ENCODE data around the gene NAA11.

The NAA11 gene

GRCh38 chr4:79298027-79298426 lies 27.8 kb downstream of the NAA11 start:
- DNase-seq (ENCODE audit: low spot score) = no peak
- no peak for TF ChIP-seq CTCF (IDR thresholded peaks at IDR 0.05)
- no peak overlapping the region for H3K4me3 ChIP-seq
- H3K27ac ChIP-seq = no peak overlapping the region

GRCh38 chr4:79297479-79297878 lies 28.4 kb downstream of the NAA11 start:
- Histone ChIP-seq H3K27ac (no peak overlapping the region), H3K4me3 (no peak overlapping the region)
- TF ChIP-seq CTCF (IDR thresholded peaks at IDR 0.05) = no peak
- DNase-seq (ENCODE audit: low spot score) = no peak

- Histone ChIP-seq H3K4me3 (no peak overlapping the region), H3K27ac (no peak overlapping the region)
- DNase-seq (ENCODE audit: low spot score) = no peak
- TF ChIP-seq CTCF (IDR thresholded peaks at IDR 0.05) = no peak
Measured at GRCh38 chr4:79296768-79297428, 29.0 kb downstream of the NAA11 start.

- no peak for TF ChIP-seq CTCF (IDR thresholded peaks at IDR 0.05)
- H3K27ac ChIP-seq = no peak overlapping the region
- H3K4me3 ChIP-seq = no peak overlapping the region
Measured at GRCh38 chr4:79295086-79295485, 30.8 kb downstream of the NAA11 start.

GRCh38 chr4:79294064-79294463 lies 31.8 kb downstream of the NAA11 start:
- Histone ChIP-seq H3K4me3 (no peak overlapping the region), H3K27ac (no peak overlapping the region)
- TF ChIP-seq CTCF (IDR thresholded peaks at IDR 0.05) = no peak
- no peak for DNase-seq (ENCODE audit: low spot score)

More at GRCh38 chr4:79295086-79295485, 30.8 kb downstream of the NAA11 start:
- DNase-seq (ENCODE audit: low spot score) = no peak

GRCh38 chr4:79292008-79292407 lies 33.9 kb downstream of the NAA11 start:
- H3K27ac ChIP-seq = no peak overlapping the region
- no peak overlapping the region for H3K4me3 ChIP-seq
- TF ChIP-seq CTCF (IDR thresholded peaks at IDR 0.05) = no peak
- no peak for DNase-seq (ENCODE audit: low spot score)

GRCh38 chr4:79290376-79290775 lies 35.5 kb downstream of the NAA11 start:
- Histone ChIP-seq H3K4me3 (no peak overlapping the region), H3K27ac (no peak overlapping the region)
- DNase-seq (ENCODE audit: low spot score) = no peak
- no peak for TF ChIP-seq CTCF (IDR thresholded peaks at IDR 0.05)
